Naive thymus-derived CD4-positive, alpha-beta T cell (primary cell): ENCODE data around the gene NOX5. TPM values are rescaled to one million over a fixed set of nuclear protein-coding genes. Genes with fewer than 3 reads are reported as not detected.

Experiments
- ATAC-seq: fragments of 150-1000 bp; cut with Tn5 transposase; 2 replicates; pipeline ENCODE4 v1.10.0; 2021; ENCODE audit warnings: mild to moderate bottlenecking, moderate library complexity
- CTCF ChIA-PET: fragments of 350-600 bp; sonication (Branson Sonifier 250); formaldehyde crosslinking; loops from one replicate; lab custom pipeline; 2021; ENCODE audit warnings: antibody characterized with exemption; lab: Charles Lee
- POLR2A ChIA-PET: fragments of 350-600 bp; sonication (Branson Sonifier 250); formaldehyde crosslinking; loops from one replicate; lab custom pipeline; 2021; ENCODE audit warnings: antibody characterized with exemption, inconsistent platforms; lab: Charles Lee
- DNase-seq, 9 donors: peaks; one replicate each; pipeline versions ENCODE4 v3.0.0 to v3.0.0-alpha.2; 2020 to 2022; ENCODE audit warnings: mixed read lengths in 1 of 9
- H3K27ac ChIP-seq: one replicate; pipeline ENCODE4 v1.7.0; 2013; ENCODE audit warnings: mild to moderate bottlenecking, low read depth, low read length, moderate library complexity
- H3K27me3 ChIP-seq, 2 donors: one replicate each; pipeline ENCODE4 v1.7.0; 2013; ENCODE audit warnings: low read length in 2 of 2, mild to moderate bottlenecking in 2 of 2, moderate library complexity in 2 of 2; ENCODE audit not compliant: control insufficient read depth in 2 of 2, insufficient read depth in 2 of 2
- H3K36me3 ChIP-seq, 3 experiments: 1 replicate in 2 of 3; 2 replicates in 1 of 3; pipeline ENCODE4 v1.7.0; 2013; ENCODE audit warnings: low read length in 3 of 3, mild to moderate bottlenecking in 3 of 3, moderate library complexity in 1 of 3; ENCODE audit not compliant: insufficient read depth in 3 of 3, control insufficient read depth in 2 of 3
- H3K4me1 ChIP-seq, 2 donors: one replicate each; pipeline ENCODE4 v1.7.0; 2013; ENCODE audit warnings: low read length in 2 of 2, mild to moderate bottlenecking in 2 of 2, moderate library complexity in 1 of 2; ENCODE audit not compliant: control insufficient read depth in 2 of 2, insufficient read depth in 2 of 2
- H3K4me3 ChIP-seq: 2 replicates; pipeline ENCODE4 v1.7.0; 2013; ENCODE audit warnings: mild to moderate bottlenecking, low read length
- H3K9me3 ChIP-seq, 3 experiments: 1 replicate in 2 of 3; 2 replicates in 1 of 3; pipeline ENCODE4 v1.7.0; 2013; ENCODE audit warnings: low read length in 3 of 3; ENCODE audit not compliant: control insufficient read depth in 2 of 3
- H3K27ac Mint-ChIP-seq, 9 donors: one replicate each; pipeline ENCODE4 v1.8.0; 2020 to 2022; ENCODE audit warnings: mixed read lengths in 9 of 9, mild to moderate bottlenecking in 8 of 9, moderate library complexity in 5 of 9, inconsistent platforms in 2 of 9
- H3K27me3 Mint-ChIP-seq, 5 donors: one replicate each; pipeline ENCODE4 v1.8.0; 2021 to 2022; ENCODE audit warnings: mixed read lengths in 5 of 5, mild to moderate bottlenecking in 1 of 5
- H3K36me3 Mint-ChIP-seq, 5 donors: one replicate each; pipeline ENCODE4 v1.8.0; 2020 to 2022; ENCODE audit warnings: mixed read lengths in 5 of 5, mild to moderate bottlenecking in 3 of 5, inconsistent platforms in 1 of 5
- H3K4me1 Mint-ChIP-seq, 7 donors: one replicate each; pipeline ENCODE4 v1.8.0; 2020 to 2022; ENCODE audit warnings: mixed read lengths in 7 of 7, mild to moderate bottlenecking in 3 of 7, inconsistent platforms in 1 of 7
- H3K4me3 Mint-ChIP-seq, 10 donors: one replicate each; pipeline ENCODE4 v1.8.0; 2020 to 2022; ENCODE audit warnings: mild to moderate bottlenecking in 10 of 10, mixed read lengths in 10 of 10, moderate library complexity in 6 of 10, inconsistent platforms in 2 of 10
- H3K9me3 Mint-ChIP-seq, 11 donors: one replicate each; pipeline ENCODE4 v1.8.0; 2020 to 2022; ENCODE audit warnings: mixed read lengths in 11 of 11, mild to moderate bottlenecking in 4 of 11, inconsistent platforms in 1 of 11, moderate library complexity in 1 of 11
- intact Hi-C, 2 donors: fragments of 100-400 bp; cut with micrococcal nuclease; formaldehyde crosslinking; loops; one replicate each; pipeline ENCODE4 v1.15.1; 2023
- polyA plus RNA-seq, 2 donors: library from polyadenylated mRNA; unstranded; fragments of 300-500 nt; fragmentation: Illumina TruSeq; gene quantifications; one replicate each; pipeline ENCODE4 v1.2.3, GENCODE V29; 2021
- total RNA-seq, 6 experiments: library from RNA in 5 of 6; stranded (reverse) in 5 of 6; gene quantifications; 1 replicate in 5 of 6; 2 replicates in 1 of 6; pipeline ENCODE4 v1.2.3 and lab custom pipeline; 2021 to 2026

Gene NOX5
- total and polyA plus RNA-seq, 7 experiments from 2014 or later, result 0.05 TPM; not detected in 6

GRCh38 chr15:69076756-69077155, 62.3 kb downstream of the NOX5 start:
- no peak for DNase-seq
- peaks cover 0 to 10% (median 0%) of the 10 kb centered on the region in 11 donors for H3K9me3 Mint-ChIP-seq
- POLR2A ChIA-PET, result no interaction called here
- Histone ChIP-seq H3K9me3 (no peaks in the 10 kb centered on the region), H3K27ac (no peak overlapping the region), H3K27me3 (peaks cover 0 to 5% of the 10 kb centered on the region in 2 donors), H3K36me3 (no peaks in the 10 kb centered on the region), H3K4me3 (no peak overlapping the region), H3K4me1 (no peaks in the 10 kb centered on the region)
- CTCF ChIA-PET, result no interaction called here
- H3K36me3 Mint-ChIP-seq, result no peaks in the 10 kb centered on the region
- no peak overlapping the region for H3K27ac Mint-ChIP-seq
- peaks cover 43 to 53% (median 49%) of the 10 kb centered on the region in 5 donors for H3K27me3 Mint-ChIP-seq
- H3K4me3 Mint-ChIP-seq, result no peak overlapping the region
- intact Hi-C loops, result no loop called here
- no peak for ATAC-seq
- peaks cover 0 to 15% (median 9%) of the 10 kb centered on the region in 7 donors for H3K4me1 Mint-ChIP-seq

GRCh38 chr15:69078638-69079037, 64.1 kb downstream of the NOX5 start:
- ATAC-seq, result no peak
- ChIA-PET CTCF (interaction anchor here (0.6 kb wide), 1 partner anchor 1316 kb away, joined by 5 read pairs; no protein-coding TSS in a partner anchor), POLR2A (no interaction called here)
- DNase-seq, result no peak
- Histone ChIP-seq H3K4me3 (no peak overlapping the region), H3K4me1 (no peaks in the 10 kb centered on the region), H3K27me3 (peaks cover 0 to 5% of the 10 kb centered on the region in 2 donors), H3K36me3 (no peaks in the 10 kb centered on the region), H3K27ac (no peak overlapping the region), H3K9me3 (no peaks in the 10 kb centered on the region)
- H3K4me1 Mint-ChIP-seq, result peaks cover 0 to 10% (median 6%) of the 10 kb centered on the region in 7 donors
- intact Hi-C loops, result no loop called here
- peaks cover 27 to 43% (median 34%) of the 10 kb centered on the region in 5 donors for H3K27me3 Mint-ChIP-seq
- peaks cover 0 to 1% (median 0%) of the 10 kb centered on the region in 11 donors for H3K9me3 Mint-ChIP-seq
- no peak overlapping the region for H3K27ac Mint-ChIP-seq
- H3K36me3 Mint-ChIP-seq, result no peaks in the 10 kb centered on the region
- H3K4me3 Mint-ChIP-seq, result no peak overlapping the region

- Mint-ChIP-seq H3K27ac (no peak overlapping the region), H3K27me3 (peaks cover 11 to 31% (median 24%) of the 10 kb centered on the region in 5 donors), H3K4me3 (no peak overlapping the region), H3K36me3 (no peaks in the 10 kb centered on the region), H3K4me1 (peaks cover 0 to 4% (median 0%) of the 10 kb centered on the region in 7 donors), H3K9me3 (peaks cover 0 to 1% (median 0%) of the 10 kb centered on the region in 11 donors)
- H3K9me3 ChIP-seq, result no peaks in the 10 kb centered on the region
- H3K27ac ChIP-seq, result no peak overlapping the region
- no peaks in the 10 kb centered on the region for H3K27me3 ChIP-seq
- no peaks in the 10 kb centered on the region for H3K36me3 ChIP-seq
- ChIA-PET POLR2A (no interaction called here), CTCF (no interaction called here)
- DNase-seq, result no peak
- intact Hi-C loops, result no loop called here
- ATAC-seq, result no peak
- H3K4me1 ChIP-seq, result no peaks in the 10 kb centered on the region
- no peak overlapping the region for H3K4me3 ChIP-seq
Measured at GRCh38 chr15:69080295-69081248, 66.1 kb downstream of the NOX5 start.

- H3K27ac Mint-ChIP-seq, result no peak overlapping the region
- peaks cover 0 to 4% (median 0%) of the 10 kb centered on the region in 7 donors for H3K4me1 Mint-ChIP-seq
- ChIA-PET POLR2A (no interaction called here), CTCF (no interaction called here)
- Histone ChIP-seq H3K27ac (no peak overlapping the region), H3K36me3 (no peaks in the 10 kb centered on the region), H3K4me1 (no peaks in the 10 kb centered on the region), H3K27me3 (no peaks in the 10 kb centered on the region), H3K4me3 (no peak overlapping the region), H3K9me3 (no peaks in the 10 kb centered on the region)
- H3K36me3 Mint-ChIP-seq, result no peaks in the 10 kb centered on the region
- DNase-seq (no peak), ATAC-seq (no peak)
- H3K27me3 Mint-ChIP-seq, result peaks cover 9 to 29% (median 20%) of the 10 kb centered on the region in 5 donors
- no peak overlapping the region for H3K4me3 Mint-ChIP-seq
- intact Hi-C loops, result no loop called here
- H3K9me3 Mint-ChIP-seq, result peaks cover 0 to 1% (median 0%) of the 10 kb centered on the region in 11 donors
Measured at GRCh38 chr15:69081310-69082004, 67.0 kb downstream of the NOX5 start.

- Mint-ChIP-seq H3K4me3 (no peak overlapping the region), H3K4me1 (peaks cover 0 to 4% (median 0%) of the 10 kb centered on the region in 7 donors), H3K27me3 (peaks cover 14 to 30% (median 20%) of the 10 kb centered on the region in 5 donors), H3K36me3 (no peaks in the 10 kb centered on the region), H3K9me3 (peaks cover 0 to 1% (median 0%) of the 10 kb centered on the region in 11 donors), H3K27ac (no peak overlapping the region)
- ATAC-seq (no peak), DNase-seq (no peak)
- Histone ChIP-seq H3K36me3 (no peaks in the 10 kb centered on the region), H3K27ac (no peak overlapping the region), H3K4me1 (no peaks in the 10 kb centered on the region), H3K4me3 (no peak overlapping the region), H3K27me3 (no peaks in the 10 kb centered on the region), H3K9me3 (no peaks in the 10 kb centered on the region)
- CTCF ChIA-PET, result no interaction called here
- POLR2A ChIA-PET, result no interaction called here
- intact Hi-C loops, result no loop called here
Measured at GRCh38 chr15:69082021-69082502, 67.6 kb downstream of the NOX5 start.

- intact Hi-C loops, result no loop called here
- Histone ChIP-seq H3K9me3 (no peaks in the 10 kb centered on the region), H3K27ac (no peak overlapping the region), H3K4me1 (no peaks in the 10 kb centered on the region), H3K27me3 (no peaks in the 10 kb centered on the region), H3K4me3 (no peak overlapping the region), H3K36me3 (no peaks in the 10 kb centered on the region)
- ATAC-seq (no peak), DNase-seq (no peak)
- Mint-ChIP-seq H3K4me3 (no peak overlapping the region), H3K27ac (no peak overlapping the region), H3K36me3 (no peaks in the 10 kb centered on the region), H3K27me3 (peaks cover 17 to 31% (median 24%) of the 10 kb centered on the region in 5 donors), H3K4me1 (peaks cover 0 to 4% (median 0%) of the 10 kb centered on the region in 7 donors), H3K9me3 (peaks cover 0 to 1% (median 0%) of the 10 kb centered on the region in 11 donors)
- ChIA-PET POLR2A (no interaction called here), CTCF (no interaction called here)
Measured at GRCh38 chr15:69082554-69082953, 68.1 kb downstream of the NOX5 start.
